GM19452 (cell line): ENCODE measurements around the gene HSH2D.

ENCODE experiments used
- ATAC-seq: cut with Tn5 transposase; IDR thresholded peaks from one replicate; pipeline ENCODE4 v1.9.1; 2021; ENCODE audit not compliant: unreplicated experiment

The HSH2D gene

DNA sequence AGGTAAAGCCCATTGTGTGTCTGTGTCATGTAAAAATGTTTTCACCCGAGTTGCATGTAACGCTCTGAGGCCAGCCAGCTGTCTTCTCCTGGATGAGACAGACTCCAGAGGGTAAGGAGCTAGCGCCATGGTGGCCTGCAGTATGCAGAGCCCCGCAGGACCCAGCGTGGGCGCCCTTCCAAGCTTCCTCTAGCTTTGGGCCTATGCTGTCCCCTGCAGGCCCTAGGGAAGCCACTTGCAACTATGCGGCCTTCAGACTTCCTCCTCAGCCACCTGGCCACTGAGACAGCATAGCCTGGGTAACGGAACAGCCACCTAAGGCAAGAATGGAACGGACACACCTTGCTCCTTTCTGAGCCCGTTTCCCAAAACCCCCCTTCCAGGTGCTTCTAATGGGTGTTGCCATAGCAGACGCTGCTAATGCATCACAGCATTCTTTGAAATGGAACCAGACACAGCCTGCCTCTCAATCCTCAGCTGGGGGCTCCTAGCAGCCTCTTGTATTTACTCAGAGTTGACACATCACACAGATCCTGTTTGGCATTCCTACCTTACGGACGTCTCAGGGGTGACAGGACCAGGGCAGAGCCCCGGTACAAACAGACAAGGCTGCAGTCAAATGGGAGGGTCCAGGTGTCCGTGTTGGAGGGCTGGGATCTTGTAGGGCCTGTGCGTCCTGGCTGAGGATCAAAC, 47.9 kb downstream of the HSH2D start:
- no peak for ATAC-seq

DNA sequence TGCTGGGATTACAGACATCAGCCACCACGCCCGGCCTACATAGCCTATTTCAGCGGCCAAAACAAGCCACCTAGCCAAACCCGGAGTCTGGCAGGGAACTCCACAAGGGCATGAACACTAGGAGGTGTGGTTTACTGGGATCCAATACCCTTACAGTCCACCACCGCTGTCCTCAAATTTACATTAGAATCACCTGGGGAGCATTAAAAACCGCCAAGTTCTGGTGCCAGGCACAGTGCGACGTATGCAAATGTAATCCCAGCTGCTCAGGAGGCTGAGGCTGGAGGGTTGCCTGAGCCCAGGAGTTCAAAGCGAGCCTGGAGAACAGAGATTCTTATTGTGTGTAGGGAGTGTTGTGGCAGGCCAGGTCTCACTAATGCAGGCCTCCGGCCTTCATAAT, 50.0 kb downstream of the HSH2D start:
- no peak for ATAC-seq

DNA sequence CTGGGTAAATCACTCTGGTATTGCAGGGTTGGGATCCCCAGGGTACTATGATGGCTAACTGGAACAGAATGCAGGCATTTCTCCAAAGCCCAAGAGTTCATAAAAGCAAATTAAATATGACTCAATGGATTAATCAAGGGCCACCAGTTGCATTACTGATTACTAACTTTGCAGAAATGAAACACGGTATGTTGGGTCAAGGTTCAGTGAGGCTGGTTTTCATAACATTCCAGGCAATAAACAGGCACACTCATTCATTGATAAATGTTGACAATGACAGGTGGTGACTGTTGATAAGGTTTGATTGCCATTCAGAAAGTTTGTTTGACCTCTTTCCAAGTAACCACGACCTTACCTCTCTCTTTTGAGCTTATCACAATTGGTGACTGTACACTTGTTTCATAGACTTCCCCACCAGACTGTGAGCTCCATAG, 53.7 kb downstream of the HSH2D start:
- ATAC-seq, result no peak

DNA sequence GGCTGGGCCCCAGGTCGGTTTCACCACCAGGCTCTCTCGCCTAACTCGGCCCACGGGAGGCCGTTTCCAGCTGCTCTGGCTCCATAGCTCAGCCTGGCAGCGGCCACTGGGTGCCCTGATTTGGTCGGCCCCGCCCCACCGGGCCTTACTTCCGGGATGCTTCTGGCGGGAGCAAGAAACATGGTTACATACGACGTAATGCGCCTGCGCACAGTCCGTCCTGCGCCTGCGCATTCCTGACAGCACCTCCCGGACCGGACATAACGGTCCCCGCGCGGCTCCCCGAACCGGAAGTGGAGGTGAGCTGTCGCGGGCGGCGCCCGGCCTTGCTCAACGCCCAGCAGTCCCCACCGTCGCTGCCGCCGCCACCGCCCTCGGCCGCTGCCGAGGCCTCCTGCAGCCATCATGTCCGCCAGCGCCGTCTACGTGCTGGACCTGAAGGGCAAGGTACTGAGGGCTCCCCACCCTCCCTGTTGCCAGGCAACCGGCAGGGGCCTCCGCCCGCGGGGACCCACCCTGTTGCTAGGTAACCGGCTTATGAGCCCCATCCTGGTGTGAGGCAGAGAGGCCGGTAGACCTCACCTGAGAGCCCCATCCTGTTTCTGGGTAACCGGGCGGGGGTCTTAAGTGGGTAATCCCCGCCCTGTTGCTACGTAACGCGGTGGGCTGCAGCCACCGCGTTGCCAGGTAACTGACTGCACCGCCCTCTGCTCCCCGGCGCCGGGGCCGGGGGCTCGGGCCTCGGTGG, 54.3 kb downstream of the HSH2D start, which contains the start of gene AP1M1:
AP1M1 (plus strand) TSS at position 290 of the 748 bp plus-strand sequence; CDS start at position 406, 116 bp downstream.
- peak; percentile 88 for ATAC-seq

DNA sequence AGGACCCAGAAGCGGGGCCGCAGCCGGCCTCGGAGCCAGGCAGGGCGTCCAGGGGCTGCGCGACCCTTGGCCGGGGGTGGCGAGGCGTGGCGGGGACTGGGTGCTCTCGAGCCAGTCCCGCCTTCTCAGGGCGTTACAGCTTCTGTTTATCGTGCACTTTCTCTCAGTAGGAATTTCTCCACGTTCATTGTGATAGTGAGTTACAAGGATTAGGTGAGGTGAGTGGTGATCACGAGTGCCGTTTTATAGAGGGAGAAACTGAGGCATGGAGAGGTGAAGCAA, 54.8 kb downstream of the HSH2D start:
- no peak for ATAC-seq

DNA sequence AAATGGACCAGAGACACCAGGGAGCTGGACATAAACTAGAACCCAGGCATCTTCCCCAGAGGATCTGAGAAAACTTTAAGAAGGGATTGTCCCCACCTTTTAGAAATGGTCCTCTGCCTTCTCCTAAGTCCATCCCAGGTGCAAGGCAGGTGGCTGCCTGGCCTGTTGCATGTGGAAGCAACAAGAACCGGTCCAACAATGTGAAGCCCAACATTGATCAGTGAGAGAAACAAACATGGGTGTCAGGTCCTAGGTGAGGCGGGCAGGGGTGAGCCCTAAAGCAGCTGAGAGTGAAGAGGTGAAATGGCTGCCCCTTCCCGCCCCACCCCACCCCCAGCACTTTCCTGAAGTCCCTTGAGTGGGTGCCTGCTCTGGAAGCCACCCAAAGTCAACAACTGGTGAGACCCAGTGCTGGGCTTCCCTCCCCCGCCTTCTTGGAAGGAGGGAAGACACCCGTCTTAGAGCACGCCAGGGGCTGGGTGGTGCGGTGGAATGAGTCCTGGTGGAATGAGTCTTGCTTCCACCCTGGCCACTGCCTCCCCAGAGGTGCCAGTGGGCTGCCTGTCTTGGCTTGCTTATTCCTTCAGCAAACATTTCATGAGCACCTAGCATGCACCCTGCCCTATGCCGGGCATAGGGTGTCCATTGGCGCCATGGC, 55.9 kb downstream of the HSH2D start:
- ATAC-seq, result no peak

DNA sequence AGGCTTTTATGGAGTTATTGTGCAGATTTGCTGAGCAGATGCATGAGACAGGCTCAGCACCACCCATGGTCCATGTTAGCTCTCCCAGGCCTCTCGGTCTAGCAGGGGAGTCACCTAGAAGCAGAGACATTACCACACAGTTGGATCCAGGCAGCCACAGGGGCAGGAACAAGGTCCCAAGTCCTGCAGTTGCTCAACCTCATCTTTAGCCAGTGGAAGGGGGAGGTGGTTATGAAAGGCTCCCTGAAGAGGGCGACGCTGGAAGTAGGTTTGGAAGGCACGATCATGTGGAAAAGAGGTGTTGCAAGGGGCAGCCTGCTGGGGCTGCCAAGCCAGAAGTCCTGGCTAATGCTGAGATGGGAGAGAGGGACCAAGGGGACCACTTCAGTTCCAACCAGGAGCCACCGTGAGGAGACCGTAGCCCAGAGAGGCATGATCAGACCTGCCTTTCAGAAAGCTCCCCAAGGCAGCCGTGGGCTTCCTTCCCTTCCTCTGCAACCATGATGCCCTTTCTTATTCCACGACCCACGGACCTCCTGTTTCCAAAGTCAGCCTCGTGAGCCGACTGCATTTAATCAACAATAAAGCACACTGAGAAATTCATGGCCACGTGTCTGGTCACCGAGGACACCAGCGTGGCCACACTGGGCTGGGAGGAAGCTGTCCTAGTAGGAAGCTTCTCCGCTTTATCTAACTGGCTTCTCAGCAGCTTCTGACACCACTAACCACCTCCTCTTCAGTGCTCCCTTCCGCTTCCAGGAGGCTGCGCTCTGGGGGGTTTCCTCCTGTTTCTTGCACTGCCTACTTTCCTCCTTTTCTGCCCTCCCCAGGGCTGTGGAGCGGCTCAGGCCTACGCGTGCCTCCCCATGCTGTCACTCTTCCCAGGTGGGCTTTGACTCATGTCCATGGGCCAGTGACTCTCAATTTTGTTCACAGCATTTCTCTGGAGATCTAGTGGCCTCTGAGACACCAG, 56.8 kb downstream of the HSH2D start:
- no peak for ATAC-seq

GRCh38 chr19:16201011-16201391, 57.5 kb downstream of the HSH2D start:
- no peak for ATAC-seq

GRCh38 chr19:16202320-16203255, 59.1 kb downstream of the HSH2D start:
- no peak for ATAC-seq

DNA sequence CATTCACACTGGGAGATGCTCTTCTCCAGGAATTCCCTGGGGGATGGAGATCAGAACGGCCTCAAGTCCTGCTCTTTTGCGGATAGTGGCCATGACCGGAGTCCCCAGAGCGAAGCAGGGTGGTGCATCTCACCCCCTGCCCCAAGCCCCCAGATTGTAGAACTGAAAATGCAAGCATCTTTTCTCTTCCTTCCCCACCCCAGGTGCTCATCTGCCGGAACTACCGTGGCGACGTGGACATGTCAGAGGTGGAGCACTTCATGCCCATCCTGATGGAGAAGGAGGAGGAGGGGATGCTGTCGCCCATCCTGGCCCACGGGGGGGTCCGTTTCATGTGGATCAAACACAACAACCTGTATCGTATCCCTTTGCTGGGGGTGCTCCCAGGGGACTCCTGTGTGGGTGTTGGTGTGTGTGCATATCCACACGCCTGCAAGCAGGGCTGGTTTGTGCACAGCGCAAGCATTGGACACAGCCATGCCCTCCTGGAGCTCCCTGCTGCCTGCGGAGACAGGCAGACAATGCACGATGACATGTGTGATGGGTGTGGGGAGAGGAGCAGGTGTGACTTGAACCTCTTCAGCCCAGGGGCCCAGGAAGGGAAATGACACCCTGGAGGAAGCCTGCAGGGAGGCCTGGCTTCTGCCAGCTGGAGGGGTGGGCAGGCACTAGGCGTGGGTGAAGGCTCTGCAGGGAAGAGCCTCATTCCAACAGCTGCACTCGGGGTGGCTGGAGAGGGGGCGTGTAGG, 59.9 kb downstream of the HSH2D start:
- no peak for ATAC-seq

DNA sequence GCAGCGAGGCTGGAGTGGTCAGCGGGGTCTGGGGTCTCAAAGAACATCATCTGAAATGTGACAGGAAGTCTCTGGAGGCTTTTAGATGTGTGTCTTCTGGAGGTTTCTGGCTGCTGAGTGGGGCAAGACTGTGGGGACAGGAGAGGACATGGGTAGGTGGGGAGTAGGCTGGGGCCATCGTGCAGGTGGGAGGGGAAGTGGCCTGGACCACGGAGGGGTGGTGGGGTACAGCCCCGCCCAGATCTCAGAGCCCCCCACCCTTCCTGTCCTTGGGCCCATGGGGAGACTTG, 60.5 kb downstream of the HSH2D start:
- ATAC-seq, result no peak

GRCh38 chr19:16205205-16206045, 61.9 kb downstream of the HSH2D start:
- ATAC-seq, result no peak

DNA sequence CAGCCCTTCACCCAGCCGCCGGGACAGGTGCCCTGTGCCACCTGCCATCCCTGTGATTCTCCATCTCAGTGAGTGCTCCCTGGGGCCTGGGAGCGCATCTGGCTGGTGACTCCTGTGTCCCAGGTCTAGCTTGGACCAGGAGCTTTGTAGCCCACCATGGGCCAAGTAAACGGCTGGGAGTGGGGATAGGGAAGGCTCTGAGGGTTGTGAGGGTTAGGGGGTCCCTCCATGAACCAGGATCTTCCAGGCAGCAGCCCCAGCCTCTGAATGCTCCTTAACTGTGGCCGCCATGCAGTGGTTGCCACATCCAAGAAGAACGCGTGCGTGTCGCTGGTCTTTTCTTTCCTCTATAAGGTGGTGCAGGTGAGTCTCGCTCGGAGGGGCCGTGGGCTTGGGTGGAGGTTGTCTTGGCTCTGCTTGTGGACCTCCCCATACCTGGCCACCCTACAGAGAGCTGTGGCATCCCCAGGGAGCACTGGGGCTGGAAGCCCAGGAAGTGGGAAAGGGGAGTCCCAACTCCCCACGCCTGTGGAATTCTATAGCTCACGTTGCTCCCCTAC, 62.6 kb downstream of the HSH2D start:
- no peak for ATAC-seq

- no peak for ATAC-seq
Observed at GRCh38 chr19:16206637-16207036, 63.2 kb downstream of the HSH2D start.

GRCh38 chr19:16207063-16207462, 63.6 kb downstream of the HSH2D start:
- ATAC-seq, result no peak

DNA sequence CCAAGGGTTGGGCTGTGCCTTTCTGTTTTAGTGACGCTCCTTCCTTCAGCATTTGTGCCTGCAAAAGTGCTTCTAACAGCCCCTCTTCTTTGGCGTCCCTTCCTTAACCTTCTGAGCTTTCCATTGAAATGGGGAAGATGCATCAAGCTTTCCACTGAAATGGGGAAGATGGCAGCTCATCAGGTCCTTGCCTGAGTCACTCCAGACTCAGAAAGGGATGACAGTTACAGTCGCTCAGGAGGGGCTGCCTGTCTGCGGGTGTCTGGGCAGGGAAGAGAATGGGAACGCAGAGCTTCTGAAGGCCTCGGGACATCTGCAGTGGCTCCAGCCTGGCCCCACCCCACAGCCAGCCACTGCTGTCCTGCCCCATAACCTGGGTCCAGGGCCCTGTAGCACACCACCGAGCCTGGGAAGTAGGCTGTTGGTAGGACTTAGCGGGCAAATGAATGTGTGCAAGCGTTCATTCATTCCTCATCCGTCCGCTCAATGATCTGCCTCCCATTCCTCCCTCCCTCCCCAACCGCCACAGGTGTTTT, 64.1 kb downstream of the HSH2D start:
- no peak for ATAC-seq
